HG03095 (cell line): ENCODE results near the gene ZBTB32.
A peak's percentile ranks its signal among the peaks of the same experiment; 100 is the strongest.

Experiments used
- ATAC-seq: cut with Tn5 transposase; IDR thresholded peaks from one replicate; pipeline ENCODE4 v1.9.1; 2021; ENCODE audit warnings: moderate library complexity; ENCODE audit not compliant: unreplicated experiment

The ZBTB32 gene

GRCh38 chr19:35695895-35696422 lies 8.4 kb upstream of the ZBTB32 start:
- ATAC-seq, result no peak

GRCh38 chr19:35696835-35697234 lies 7.5 kb upstream of the ZBTB32 start:
- no peak for ATAC-seq

- peak; percentile 89 for ATAC-seq
Observed at GRCh38 chr19:35702223-35703012, 1.9 kb upstream of the ZBTB32 start.

GRCh38 chr19:35703343-35703742 lies 1.0 kb upstream of the ZBTB32 start:
- no peak for ATAC-seq

GRCh38 chr19:35708391-35708790 lies 4.0 kb downstream of the ZBTB32 start:
- no peak for ATAC-seq

- no peak for ATAC-seq
Observed at GRCh38 chr19:35710784-35711723, 6.7 kb downstream of the ZBTB32 start.

- peak; percentile 20 for ATAC-seq
Observed at GRCh38 chr19:35712567-35713505, 8.5 kb downstream of the ZBTB32 start.

- no peak for ATAC-seq
Observed at GRCh38 chr19:35713506-35713850, 9.1 kb downstream of the ZBTB32 start.

GRCh38 chr19:35713904-35714495 lies 9.6 kb downstream of the ZBTB32 start:
- no peak for ATAC-seq

- no peak for ATAC-seq
Observed at GRCh38 chr19:35714601-35715354, 10.4 kb downstream of the ZBTB32 start.

GRCh38 chr19:35715355-35715809 lies 11.0 kb downstream of the ZBTB32 start:
- ATAC-seq, result no peak

- no peak for ATAC-seq
Observed at GRCh38 chr19:35715981-35716800, 11.8 kb downstream of the ZBTB32 start.

- peak; percentile 44 for ATAC-seq
Observed at GRCh38 chr19:35716801-35717664, 12.7 kb downstream of the ZBTB32 start.

- no peak for ATAC-seq
Observed at GRCh38 chr19:35717665-35718344, 13.4 kb downstream of the ZBTB32 start, which contains the start of gene KMT2B. Gene KMT2B (plus strand): TSS chr19:35718003. CDS start chr19:35718019, 16 bp downstream.

GRCh38 chr19:35718345-35719041 lies 14.1 kb downstream of the ZBTB32 start:
- no peak for ATAC-seq

- no peak for ATAC-seq
Observed at GRCh38 chr19:35719402-35720162, 15.2 kb downstream of the ZBTB32 start.
